ENCODE data around the gene TRIM46. TPM values are rescaled to one million over a fixed set of nuclear protein-coding genes. Genes with fewer than 3 reads are reported as not detected.
"Not testable (repeated sequence)": the region's sequence is repeated elsewhere in the genome, so short reads cannot be mapped to it uniquely, and the experiment has no call there.

TRIM46 gene
- total RNA-seq, 1 experiment from 2014 or later = 6.0 TPM

DNA sequence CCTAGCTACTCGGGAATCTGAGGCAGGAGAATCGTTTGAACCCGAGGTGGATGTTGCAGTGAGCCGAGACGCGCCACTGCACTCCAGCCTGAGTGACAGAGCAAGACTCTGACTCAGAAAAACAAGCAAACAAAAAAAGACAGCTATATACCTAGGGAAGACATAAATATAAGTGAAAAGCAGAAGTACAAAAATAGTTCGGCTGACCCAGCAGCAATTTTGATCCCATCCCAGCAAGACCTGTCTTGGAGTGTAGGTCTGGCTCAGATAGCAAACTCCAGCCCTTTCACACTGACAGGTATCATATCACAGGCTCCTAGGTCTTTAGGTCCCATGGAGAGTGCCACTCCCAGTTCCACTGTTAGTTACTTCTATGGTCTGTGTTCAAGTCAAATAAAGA, 49.4 kb downstream of the TRIM46 start:
- H3K4me2 ChIP-seq = no peak overlapping the region
- H3K27ac ChIP-seq = no peak overlapping the region
- no peaks in the 10 kb centered on the region for H3K27me3 ChIP-seq (ENCODE audit: insufficient read depth, low read depth)
- no TSS peak for BruUV-seq (replicated peaks)
- H3K4me1 ChIP-seq (replicated peaks; ENCODE audit: insufficient read depth) = peaks cover 61% of the 10 kb centered on the region
- H3K36me3 ChIP-seq (ENCODE audit: low read depth) = no peaks in the 10 kb centered on the region
- no peak for DNase-seq
- intact Hi-C loops (cut with micrococcal nuclease; ENCODE audit: unreplicated experiment) = no loop called here
- no peak overlapping the region for H3K4me3 ChIP-seq
- no peaks in the 10 kb centered on the region for H4K20me1 ChIP-seq (ENCODE audit: insufficient read depth)
- H3K9me3 ChIP-seq (ENCODE audit: insufficient read depth, low read depth) = no peaks in the 10 kb centered on the region
- H3K79me2 ChIP-seq (ENCODE audit: low read depth) = peaks cover 24% of the 10 kb centered on the region
- ChIA-PET POLR2A (ENCODE audit: unreplicated experiment) (interaction anchor here (0.7 kb wide), 1 partner anchor 14 kb away, joined by 4 read pairs; no protein-coding TSS in a partner anchor), CTCF (interaction anchor here (0.6 kb wide), 1 partner anchor 132 kb away, joined by 3 read pairs; no protein-coding TSS in a partner anchor)
- H3F3A ChIP-seq (ENCODE audit: insufficient read depth, low read depth) = peaks cover 60% of the 10 kb centered on the region
- no peaks in the 10 kb centered on the region for H3K9me2 ChIP-seq (ENCODE audit: insufficient read depth)
- no peak overlapping the region for H2AFZ ChIP-seq
- no peak for TF ChIP-seq EZH2 (IDR thresholded peaks at IDR 0.05; ENCODE audit: low read depth)
- TF ChIP-seq, protein P1, sequence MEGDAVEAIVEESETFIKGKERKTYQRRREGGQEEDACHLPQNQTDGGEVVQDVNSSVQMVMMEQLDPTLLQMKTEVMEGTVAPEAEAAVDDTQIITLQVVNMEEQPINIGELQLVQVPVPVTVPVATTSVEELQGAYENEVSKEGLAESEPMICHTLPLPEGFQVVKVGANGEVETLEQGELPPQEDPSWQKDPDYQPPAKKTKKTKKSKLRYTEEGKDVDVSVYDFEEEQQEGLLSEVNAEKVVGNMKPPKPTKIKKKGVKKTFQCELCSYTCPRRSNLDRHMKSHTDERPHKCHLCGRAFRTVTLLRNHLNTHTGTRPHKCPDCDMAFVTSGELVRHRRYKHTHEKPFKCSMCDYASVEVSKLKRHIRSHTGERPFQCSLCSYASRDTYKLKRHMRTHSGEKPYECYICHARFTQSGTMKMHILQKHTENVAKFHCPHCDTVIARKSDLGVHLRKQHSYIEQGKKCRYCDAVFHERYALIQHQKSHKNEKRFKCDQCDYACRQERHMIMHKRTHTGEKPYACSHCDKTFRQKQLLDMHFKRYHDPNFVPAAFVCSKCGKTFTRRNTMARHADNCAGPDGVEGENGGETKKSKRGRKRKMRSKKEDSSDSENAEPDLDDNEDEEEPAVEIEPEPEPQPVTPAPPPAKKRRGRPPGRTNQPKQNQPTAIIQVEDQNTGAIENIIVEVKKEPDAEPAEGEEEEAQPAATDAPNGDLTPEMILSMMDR (conservative IDR thresholded peaks at IDR 0.05) = no peak

DNA sequence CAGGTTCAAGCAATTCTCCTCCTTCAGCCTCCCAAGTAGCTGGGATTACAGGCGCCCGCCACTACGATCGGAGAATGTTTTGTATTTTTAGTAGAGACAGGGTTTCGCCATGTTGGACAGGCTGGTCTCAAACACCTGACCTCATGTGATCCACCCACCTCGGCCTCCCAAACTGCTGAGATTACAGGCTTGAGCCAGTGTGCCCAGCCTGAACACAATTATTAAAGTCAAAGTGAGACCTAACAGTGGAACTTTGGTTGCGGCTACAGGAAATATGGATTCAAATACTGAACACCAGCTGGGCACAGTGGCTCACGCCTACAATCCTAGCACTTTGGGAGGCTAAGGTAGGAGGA, 51.7 kb downstream of the TRIM46 start:
- not testable (repeated sequence) for H3K9me2 ChIP-seq (ENCODE audit: insufficient read depth); H3K9me3 ChIP-seq (ENCODE audit: insufficient read depth, low read depth); DNase-seq; BruUV-seq (replicated peaks); H2AFZ ChIP-seq; H3K27me3 ChIP-seq (ENCODE audit: insufficient read depth, low read depth); H4K20me1 ChIP-seq (ENCODE audit: insufficient read depth); H3K36me3 ChIP-seq (ENCODE audit: low read depth)
- Histone ChIP-seq H3F3A (ENCODE audit: insufficient read depth, low read depth) (peaks cover 52% of the 10 kb centered on the region), H3K4me3 (peak overlapping the region; percentile 81; the same call in 1 of the 2 replicates), H3K4me2 (peak overlapping the region; percentile 90), H3K79me2 (ENCODE audit: low read depth) (peaks cover 24% of the 10 kb centered on the region), H3K27ac (peak overlapping the region; percentile 98), H3K4me1 (replicated peaks; ENCODE audit: insufficient read depth) (peaks cover 53% of the 10 kb centered on the region)
- intact Hi-C loops (cut with micrococcal nuclease; ENCODE audit: unreplicated experiment) = loop anchor here (5.0 kb wide), 1 partner anchor 33 kb away; no protein-coding TSS in a partner anchor
- ChIA-PET POLR2A (ENCODE audit: unreplicated experiment) (interaction anchor here (0.6 kb wide), 3 partner anchors 19 to 1578 kb away, joined by 3 to 5 read pairs (median 3); no protein-coding TSS in a partner anchor), CTCF (interaction anchor here (0.9 to 1.8 kb wide), 3 partner anchors 16 to 50 kb away, joined by 3 to 9 read pairs (median 3); partner anchors contain the start of gene THBS3)

DNA sequence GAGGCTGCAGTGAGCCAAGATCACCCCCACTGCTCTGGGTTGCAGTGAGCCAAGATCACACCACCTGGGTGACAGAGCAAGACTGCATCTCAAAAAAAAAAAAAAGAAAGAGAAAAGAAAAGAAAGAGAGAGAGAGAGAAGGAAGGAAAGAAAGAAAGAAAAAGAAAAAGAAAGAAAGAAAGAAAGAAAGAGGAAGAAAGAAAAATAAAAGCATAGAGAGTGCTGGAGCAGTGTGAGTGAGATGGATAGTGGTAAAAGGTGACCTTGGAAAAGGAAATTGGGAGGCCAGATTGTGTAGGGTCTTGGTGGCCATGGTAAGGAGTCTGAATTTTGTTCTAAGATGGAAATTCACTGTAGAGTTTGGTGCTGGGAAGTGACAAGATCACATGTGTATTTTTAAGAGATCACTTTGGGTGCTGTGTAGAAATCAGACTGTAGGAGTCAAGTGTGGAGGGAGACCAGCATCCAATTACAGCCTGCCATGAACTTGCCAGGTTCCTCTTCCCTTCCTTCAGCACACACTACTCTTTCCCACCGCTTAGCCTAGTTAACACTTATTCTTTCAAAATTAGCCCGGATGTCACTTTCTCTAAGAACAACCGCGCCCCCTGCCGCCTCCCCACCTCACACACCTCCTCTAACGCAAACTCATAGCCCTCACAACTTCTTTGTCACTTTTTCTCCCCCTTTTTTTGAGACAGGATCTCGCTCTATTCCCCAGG, 52.7 kb downstream of the TRIM46 start:
- ChIA-PET CTCF (interaction anchor here (0.6 to 1.2 kb wide), 4 partner anchors 18 to 81 kb away, joined by 3 to 5 read pairs (median 3); partner anchors contain the start of genes MTX1 and THBS3), POLR2A (ENCODE audit: unreplicated experiment) (interaction anchor here (0.7 to 0.9 kb wide), 2 partner anchors 18 to 25 kb away, joined by 4 to 5 read pairs; partner anchors contain the start of gene THBS3)
- H3K4me3 ChIP-seq = peak overlapping the region; percentile 81
- H3F3A ChIP-seq (ENCODE audit: insufficient read depth, low read depth) = peaks cover 42% of the 10 kb centered on the region
- intact Hi-C loops (cut with micrococcal nuclease; ENCODE audit: unreplicated experiment) = loop anchor here (1.0 to 5.0 kb wide), 3 partner anchors 19 to 50 kb away; partner anchors contain the start of gene THBS3
- no peaks in the 10 kb centered on the region for H3K27me3 ChIP-seq (ENCODE audit: insufficient read depth, low read depth)
- peak overlapping the region; percentile 98 for H3K27ac ChIP-seq
- H4K20me1 ChIP-seq (ENCODE audit: insufficient read depth) = no peaks in the 10 kb centered on the region
- TF ChIP-seq, protein P1 (conservative IDR thresholded peaks at IDR 0.05) = peak; percentile 73
- no peak for TF ChIP-seq EZH2 (IDR thresholded peaks at IDR 0.05; ENCODE audit: low read depth)
- H3K9me3 ChIP-seq (ENCODE audit: insufficient read depth, low read depth) = no peaks in the 10 kb centered on the region
- peak overlapping the region; percentile 86 for H2AFZ ChIP-seq
- DNase-seq = peak; percentile 76 to 79
- H3K4me1 ChIP-seq (replicated peaks; ENCODE audit: insufficient read depth) = peaks cover 43% of the 10 kb centered on the region
- H3K36me3 ChIP-seq (ENCODE audit: low read depth) = no peaks in the 10 kb centered on the region
- BruUV-seq (replicated peaks) = no TSS peak
- H3K4me2 ChIP-seq = peak overlapping the region; percentile 90
- H3K79me2 ChIP-seq (ENCODE audit: low read depth) = peaks cover 24% of the 10 kb centered on the region
- no peaks in the 10 kb centered on the region for H3K9me2 ChIP-seq (ENCODE audit: insufficient read depth)
